IMR-90 (cell line): Measurements from ENCODE around the gene MSANTD1. TPM values are rescaled to one million over a fixed set of nuclear protein-coding genes. Genes with fewer than 3 reads are reported as not detected.

Experiments
- ATAC-seq: fragments of 200-7000 bp; cut with Tn5 transposase; 2 replicates; pipeline ENCODE4 v1.9.1; 2020; ENCODE audit warnings: low read depth, mild to moderate bottlenecking, moderate library complexity
- BruUV-seq: library from RNA; stranded (reverse); fragments of 400-500 nt; replicated peaks from 2 replicates; lab custom pipeline; 2021; lab: Mats Ljungman, UMichigan
- CTCF ChIA-PET: fragments of 300-600 bp; formaldehyde crosslinking; extraction: SDS; loops from one replicate; lab custom pipeline; 2021; ENCODE audit warnings: antibody characterized with exemption; lab: Yijun Ruan, JAX
- POLR2A ChIA-PET: fragments of 300-600 bp; sonication (Branson Sonifier 250); formaldehyde crosslinking; loops from one replicate; lab custom pipeline; 2022; ENCODE audit warnings: antibody characterized with exemption; ENCODE audit not compliant: unreplicated experiment; lab: Charles Lee
- DNase-seq: peaks from one replicate; pipeline ENCODE4 v3.0.0; 2013
- H2AFZ ChIP-seq: replicated peaks from 2 replicates; pipeline ENCODE3; 2013; ENCODE audit warnings: low read length, mild to moderate bottlenecking; ENCODE audit not compliant: poor library complexity
- H2AK5ac ChIP-seq: 2 replicates; pipeline ENCODE4 v1.6.1; 2013; ENCODE audit warnings: low read depth, low read length, inconsistent platforms
- H2AK9ac ChIP-seq: replicated peaks from 2 replicates; pipeline ENCODE3; 2013; ENCODE audit warnings: mild to moderate bottlenecking, low read depth, low read length, moderate library complexity; ENCODE audit not compliant: poor library complexity
- H2BK120ac ChIP-seq: 2 replicates; pipeline ENCODE4 v1.6.1; 2013; ENCODE audit warnings: low read depth, low read length, inconsistent platforms
- H2BK15ac ChIP-seq: 3 replicates; pipeline ENCODE4 v1.6.1; 2013; ENCODE audit warnings: low read depth, low read length, inconsistent platforms
- H2BK20ac ChIP-seq: 2 replicates; pipeline ENCODE4 v1.6.1; 2013; ENCODE audit warnings: low read depth, mild to moderate bottlenecking, inconsistent platforms, low read length, moderate library complexity
- H2BK5ac ChIP-seq: 2 replicates; pipeline ENCODE4 v1.6.1; 2013; ENCODE audit warnings: mild to moderate bottlenecking, low read depth, low read length, inconsistent platforms; ENCODE audit not compliant: poor library complexity, severe bottlenecking
- H3K14ac ChIP-seq: replicated peaks from 2 replicates; pipeline ENCODE4 v1.6.1; 2013; ENCODE audit warnings: low read depth, low read length, inconsistent platforms
- H3K18ac ChIP-seq: 2 replicates; pipeline ENCODE4 v1.6.1; 2013; ENCODE audit warnings: low read depth, low read length, control low read depth
- H3K23ac ChIP-seq: 2 replicates; pipeline ENCODE4 v1.6.1; 2013; ENCODE audit warnings: low read depth, low read length, inconsistent platforms
- H3K27ac ChIP-seq: 2 replicates; pipeline ENCODE4 v1.5.1; 2013; ENCODE audit warnings: mild to moderate bottlenecking, control low read depth, low read length; ENCODE audit not compliant: insufficient read depth
- H3K27me3 ChIP-seq: 2 replicates; pipeline ENCODE4 v1.6.1; 2013; ENCODE audit warnings: low read length; ENCODE audit not compliant: control insufficient read depth, insufficient read depth
- H3K36me3 ChIP-seq: 2 replicates; pipeline ENCODE4 v1.6.1; 2013; ENCODE audit warnings: low read length, mixed read lengths; ENCODE audit not compliant: control insufficient read depth, insufficient read depth
- H3K4ac ChIP-seq: 2 replicates; pipeline ENCODE4 v1.6.1; 2013; ENCODE audit warnings: low read depth, low read length, inconsistent platforms
- H3K4me1 ChIP-seq: 2 replicates; pipeline ENCODE4 v1.6.1; 2013; ENCODE audit warnings: low read length, mixed read lengths; ENCODE audit not compliant: control insufficient read depth, insufficient read depth
- H3K4me2 ChIP-seq: 2 replicates; pipeline ENCODE4 v1.6.1; 2013; ENCODE audit warnings: low read depth, mild to moderate bottlenecking, control low read depth, low read length, moderate library complexity
- H3K4me3 ChIP-seq: 2 replicates; pipeline ENCODE4 v1.5.1; 2013; ENCODE audit warnings: low read depth, mild to moderate bottlenecking, control low read depth, low read length, moderate library complexity; ENCODE audit not compliant: insufficient read depth
- H3K56ac ChIP-seq: 2 replicates; pipeline ENCODE4 v1.6.1; 2013; ENCODE audit warnings: low read length, inconsistent platforms; ENCODE audit not compliant: insufficient read depth; ENCODE audit errors: extremely low read depth
- H3K79me1 ChIP-seq, 2 experiments: 2 replicates each; pipeline ENCODE4 v1.6.1; 2013; ENCODE audit warnings: low read length in 2 of 2, inconsistent platforms in 1 of 2, low read depth in 1 of 2
- H3K9ac ChIP-seq: 2 replicates; pipeline ENCODE4 v1.6.1; 2013; ENCODE audit warnings: low read depth, low read length, control low read depth
- H3K9me1 ChIP-seq: 2 replicates; pipeline ENCODE4 v1.6.1; 2013; ENCODE audit warnings: low read length, inconsistent platforms; ENCODE audit not compliant: insufficient read depth
- H3K9me3 ChIP-seq: 2 replicates; pipeline ENCODE4 v1.6.1; 2013; ENCODE audit warnings: low read length; ENCODE audit not compliant: control insufficient read depth, insufficient read depth
- H4K20me1 ChIP-seq: 2 replicates; pipeline ENCODE4 v1.6.1; 2013; ENCODE audit warnings: low read length, inconsistent platforms; ENCODE audit not compliant: insufficient read depth
- H4K5ac ChIP-seq: 2 replicates; pipeline ENCODE4 v1.6.1; 2013; ENCODE audit warnings: mild to moderate bottlenecking, low read depth, low read length, control low read depth
- H4K8ac ChIP-seq, 2 experiments: 2 replicates each; pipeline ENCODE4 v1.6.1; 2013; ENCODE audit warnings: low read depth in 2 of 2, low read length in 2 of 2, control low read depth in 1 of 2, inconsistent platforms in 1 of 2
- H4K91ac ChIP-seq: 2 replicates; pipeline ENCODE4 v1.6.1; 2013; ENCODE audit warnings: low read depth, low read length, inconsistent platforms; ENCODE audit not compliant: insufficient read depth
- BHLHE40 ChIP-seq: fragments of 150-350 bp; IDR thresholded peaks from 2 replicates; pipeline ENCODE4 v1.6.1; 2016; ENCODE audit warnings: mild to moderate bottlenecking, low read depth, low read length
- CHD1 ChIP-seq: IDR thresholded peaks from 2 replicates; pipeline ENCODE4 v1.6.1; 2012; ENCODE audit warnings: low read depth, low read length, improper control_type of control experiment
- CTCF ChIP-seq: conservative IDR thresholded peaks from 2 replicates; pipeline ENCODE4 v1.5.1; 2012; ENCODE audit warnings: mild to moderate bottlenecking, low read depth, low read length, improper control_type of control experiment
- FOS ChIP-seq: fragments of 150-350 bp; IDR thresholded peaks from 2 replicates; pipeline ENCODE4 v1.6.1; 2016; ENCODE audit warnings: low read depth, low read length
- MAFK ChIP-seq: IDR thresholded peaks from 2 replicates; pipeline ENCODE4 v1.6.1; 2012; ENCODE audit warnings: low read depth, low read length, improper control_type of control experiment
- MAZ ChIP-seq: IDR thresholded peaks from 2 replicates; pipeline ENCODE4 v1.6.1; 2012; ENCODE audit warnings: low read depth, mild to moderate bottlenecking, low read length, improper control_type of control experiment, moderate library complexity, borderline replicate concordance
- MXI1 ChIP-seq: IDR thresholded peaks from 2 replicates; pipeline ENCODE4 v1.6.1; 2012; ENCODE audit warnings: low read depth, mild to moderate bottlenecking, low read length, moderate library complexity, borderline replicate concordance
- NFE2L2 ChIP-seq: fragments of 150-350 bp; IDR thresholded peaks from 2 replicates; pipeline ENCODE4 v1.6.1; 2016; ENCODE audit warnings: low read depth, mild to moderate bottlenecking, low read length
- POLR2A ChIP-seq: IDR thresholded peaks from 2 replicates; pipeline ENCODE4 v1.6.1; 2012; ENCODE audit warnings: mild to moderate bottlenecking, low read depth, low read length
- RAD21 ChIP-seq: IDR thresholded peaks from 2 replicates; pipeline ENCODE4 v1.6.1; 2012; ENCODE audit warnings: low read length, improper control_type of control experiment
- RFX5 ChIP-seq: IDR thresholded peaks from 2 replicates; pipeline ENCODE4 v1.8.0; 2012; ENCODE audit warnings: low read depth, mild to moderate bottlenecking, low read length, moderate library complexity
- USF2 ChIP-seq: fragments of 150-350 bp; IDR thresholded peaks from 2 replicates; pipeline ENCODE4 v1.6.1; 2017; ENCODE audit warnings: mild to moderate bottlenecking, antibody characterized with exemption, low read length, low read depth
- WGBS, 2 experiments: methylation state at CpG; one replicate each; pipeline versions ENCODE4 v1.1.5 to v1.1.7; 2013; ENCODE audit warnings: missing lambda C conversion rate in 2 of 2; ENCODE audit not compliant: insufficient read length in 1 of 2; ENCODE audit errors: extremely low coverage in 2 of 2; 5-methylcytosine and 5-hydroxymethylcytosine counted together
- dilution Hi-C: fragments of 300-500 bp; cut with HindIII; formaldehyde crosslinking; loops from one replicate; pipeline ENCODE4 v1.14.3; 2018; ENCODE audit warnings: low sequenced_read_pairs; ENCODE audit not compliant: unreplicated experiment
- in situ Hi-C: fragments of 300-500 bp; cut with MboI; formaldehyde crosslinking; loops from 3 replicates; pipeline ENCODE4 v1.14.3; 2019; ENCODE audit warnings: low sequenced_read_pairs, inconsistent platforms, mixed read lengths
- intact Hi-C: fragments of 100-400 bp; cut with micrococcal nuclease; formaldehyde crosslinking; loops from 2 replicates; pipeline ENCODE4 v1.10.0; 2022
- polyA plus RNA-seq, 3 experiments: library from polyadenylated mRNA; depleted of rRNA; stranded (reverse); fragments of >200 nt; gene quantifications; 2 replicates each; pipeline ENCODE4 v1.2.3, GENCODE V29; 2012; ENCODE audit warnings: low replicate concordance in 1 of 3
- total RNA-seq: library from RNA; depleted of rRNA; stranded (reverse); fragments of >200 nt; gene quantifications from 2 replicates; pipeline ENCODE4 v1.2.3, GENCODE V29; 2012

MSANTD1 gene
- total and polyA plus RNA-seq, 2 of the 4 experiments (the other 2 are of a cell fraction), result under 0.01 to 0.07 TPM

GRCh38 chr4:3299122-3299975, 50.4 kb downstream of the MSANTD1 start:
- ChIA-PET CTCF (no interaction called here), POLR2A (no interaction called here)
- in situ Hi-C loops (no loop called here), intact Hi-C loops (no loop called here), dilution Hi-C loops (no loop called here)
- Histone ChIP-seq H3K14ac (no peak overlapping the region), H3K4ac (no peak overlapping the region), H3K4me1 (peaks cover 12% of the 10 kb centered on the region), H2BK5ac (no peak overlapping the region), H3K9me3 (no peaks in the 10 kb centered on the region), H3K9me1 (peaks cover 4% of the 10 kb centered on the region; the same call in 1 of the 2 replicates), H4K8ac (no peak overlapping the region), H3K56ac (no peak overlapping the region), H2BK20ac (no peak overlapping the region), H2BK15ac (no peak overlapping the region), H3K27me3 (no peaks in the 10 kb centered on the region), H2AK9ac (no peak overlapping the region), H4K20me1 (peaks cover 51% of the 10 kb centered on the region), H2BK120ac (no peak overlapping the region), H3K9ac (no peak overlapping the region), H3K79me1 (peaks cover 32 to 77% of the 10 kb centered on the region in 2 experiments), H3K23ac (no peak overlapping the region; the same call in 1 of the 2 replicates), H4K91ac (no peak overlapping the region), H4K5ac (no peak overlapping the region), H3K18ac (no peak overlapping the region), H3K4me2 (no peak overlapping the region), H3K4me3 (no peak overlapping the region), H3K27ac (no peak overlapping the region), H3K36me3 (no peaks in the 10 kb centered on the region), H2AK5ac (no peak overlapping the region), H2AFZ (no peak overlapping the region)
- 90% methylated on average over 2 of the region's 9 CpGs; no CpG with 5 or more reads in 1 of the 2 experiments for WGBS, 2 experiments
- no peak for DNase-seq
- no TSS peak for BruUV-seq
- no peak for ATAC-seq
- TF ChIP-seq FOS (no peak), MXI1 (no peak), MAZ (no peak), CTCF (no peak), POLR2A (no peak), CHD1 (no peak), MAFK (no peak), NFE2L2 (no peak), RAD21 (no peak), RFX5 (no peak), USF2 (no peak), BHLHE40 (no peak)
